ENCODE data around the gene CRB3. TPM values are rescaled to one million over a fixed set of nuclear protein-coding genes. Genes with fewer than 3 reads are reported as not detected.

CRB3 gene
- total and polyA plus RNA-seq, 8 donors, result 7.6 to 203 (median 49.0) TPM

- intact Hi-C loops (cut with DNase I; ENCODE audit: low total_unique reads), result no loop called here
- DNase-seq, result peak; percentile 53 to 61
- TF ChIP-seq POLR2A (IDR thresholded peaks at IDR 0.05) (no peak), EP300 (IDR thresholded peaks at IDR 0.05) (no peak), POLR2AphosphoS5 (IDR thresholded peaks at IDR 0.05) (no peak)
- TF ChIP-seq, protein P1, sequence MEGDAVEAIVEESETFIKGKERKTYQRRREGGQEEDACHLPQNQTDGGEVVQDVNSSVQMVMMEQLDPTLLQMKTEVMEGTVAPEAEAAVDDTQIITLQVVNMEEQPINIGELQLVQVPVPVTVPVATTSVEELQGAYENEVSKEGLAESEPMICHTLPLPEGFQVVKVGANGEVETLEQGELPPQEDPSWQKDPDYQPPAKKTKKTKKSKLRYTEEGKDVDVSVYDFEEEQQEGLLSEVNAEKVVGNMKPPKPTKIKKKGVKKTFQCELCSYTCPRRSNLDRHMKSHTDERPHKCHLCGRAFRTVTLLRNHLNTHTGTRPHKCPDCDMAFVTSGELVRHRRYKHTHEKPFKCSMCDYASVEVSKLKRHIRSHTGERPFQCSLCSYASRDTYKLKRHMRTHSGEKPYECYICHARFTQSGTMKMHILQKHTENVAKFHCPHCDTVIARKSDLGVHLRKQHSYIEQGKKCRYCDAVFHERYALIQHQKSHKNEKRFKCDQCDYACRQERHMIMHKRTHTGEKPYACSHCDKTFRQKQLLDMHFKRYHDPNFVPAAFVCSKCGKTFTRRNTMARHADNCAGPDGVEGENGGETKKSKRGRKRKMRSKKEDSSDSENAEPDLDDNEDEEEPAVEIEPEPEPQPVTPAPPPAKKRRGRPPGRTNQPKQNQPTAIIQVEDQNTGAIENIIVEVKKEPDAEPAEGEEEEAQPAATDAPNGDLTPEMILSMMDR (IDR thresholded peaks at IDR 0.05), result no peak
- Histone ChIP-seq H3K27me3 (peaks cover 0 to 20% (median 1%) of the 10 kb centered on the region in 3 donors), H3K4me1 (peaks cover 8 to 37% (median 23%) of the 10 kb centered on the region in 4 donors), H3K4me3 (peak overlapping the region; percentile 82 to 97 (median 86)), H3K27ac (peak overlapping the region; percentile 85 to 94 (median 91)), H3K9me3 (peaks cover 4 to 13% (median 11%) of the 10 kb centered on the region in 4 donors), H3K36me3 (peaks cover 7 to 37% (median 30%) of the 10 kb centered on the region in 4 donors)
- WGBS, 5 donors, result 18 to 44% (median 34%) methylated on average over 9 to 16 of the region's 16 CpGs
These were observed 5.3 kb upstream of the CRB3 start for GRCh38 chr19:6458695-6459261.

- Histone ChIP-seq H3K9me3 (peaks cover 0 to 6% (median 4%) of the 10 kb centered on the region in 4 donors), H3K27me3 (peaks cover 0 to 27% (median 8%) of the 10 kb centered on the region in 3 donors), H3K36me3 (peaks cover under 1 to 30% (median 23%) of the 10 kb centered on the region in 4 donors), H3K27ac (peak within 1 kb of the TSS; percentile 85 to 94 (median 91)), H3K4me1 (peaks cover 8 to 44% (median 26%) of the 10 kb centered on the region in 4 donors), H3K4me3 (peak within 1 kb of the TSS; percentile 82 to 97 (median 86))
- no peak for TF ChIP-seq POLR2A (IDR thresholded peaks at IDR 0.05)
- peak in 1 of 3 donors; percentile 46 for TF ChIP-seq POLR2AphosphoS5 (IDR thresholded peaks at IDR 0.05)
- TF ChIP-seq EP300 (IDR thresholded peaks at IDR 0.05), result no peak
- TF ChIP-seq, protein P1 (IDR thresholded peaks at IDR 0.05), result no peak
- peak; percentile 74 to 94 for DNase-seq
- WGBS, 5 donors, result 2 to 4% (median 3%) methylated on average over 31 to 70 of the region's 70 CpGs
- intact Hi-C loops (cut with DNase I; ENCODE audit: low total_unique reads), result no loop called here
These were observed 4.6 kb upstream of the CRB3 start, which contains the start of gene SLC25A23 for GRCh38 chr19:6459262-6460098. Gene SLC25A23 (minus strand): TSS chr19:6459792. CDS start chr19:6459628, 164 bp downstream.

DNA sequence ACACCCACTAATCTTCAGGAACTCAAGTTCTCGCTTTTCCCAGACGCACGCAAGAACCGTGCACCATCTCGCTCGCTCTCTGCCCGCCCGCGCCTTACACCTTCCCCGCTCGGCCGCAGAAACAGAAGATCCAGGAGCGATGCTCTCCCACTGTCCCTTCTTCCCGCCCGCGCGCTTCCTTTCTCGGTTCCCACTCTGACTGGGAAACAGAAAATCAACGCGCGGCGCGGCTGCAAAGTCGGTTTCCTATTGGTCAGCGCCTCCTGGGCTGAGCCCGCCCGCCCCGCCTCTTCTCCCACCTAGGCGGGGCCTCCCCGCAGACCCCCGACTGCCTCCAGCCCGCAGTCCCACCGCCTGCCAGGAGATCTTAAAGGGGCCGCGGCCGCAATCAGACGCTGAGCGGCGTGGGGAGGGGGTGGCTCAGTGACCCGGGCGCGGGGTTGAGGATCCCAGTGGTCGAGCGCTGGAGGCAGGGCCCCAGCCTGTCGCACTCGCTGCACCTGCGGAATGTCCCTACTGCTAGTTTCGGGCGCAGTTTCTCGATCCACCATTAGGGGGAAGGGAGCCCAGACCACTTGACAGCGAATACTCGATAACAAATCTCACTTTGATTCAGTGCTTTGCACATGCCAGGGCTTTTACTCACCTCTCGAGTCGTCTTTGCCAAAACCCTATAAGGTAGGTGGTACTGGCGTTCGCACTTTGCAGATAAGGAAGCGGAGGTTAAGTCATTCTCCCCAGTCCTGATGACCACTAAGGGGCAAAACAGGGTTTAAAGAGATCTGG lies 3.8 kb upstream of the CRB3 start:
- DNase-seq, result peak; percentile 97 to 99
- Histone ChIP-seq H3K4me3 (peak overlapping the region; percentile 82 to 97 (median 86)), H3K4me1 (peaks cover 10 to 48% (median 29%) of the 10 kb centered on the region in 4 donors), H3K9me3 (no peaks in the 10 kb centered on the region), H3K36me3 (peaks cover 0 to 22% (median 15%) of the 10 kb centered on the region in 4 donors), H3K27ac (peak overlapping the region; percentile 85 to 94 (median 91)), H3K27me3 (peaks cover 0 to 35% (median 13%) of the 10 kb centered on the region in 3 donors)
- TF ChIP-seq POLR2A (IDR thresholded peaks at IDR 0.05) (no peak), POLR2AphosphoS5 (IDR thresholded peaks at IDR 0.05) (peak; percentile 12 to 77 (median 29))
- TF ChIP-seq, protein P1 (IDR thresholded peaks at IDR 0.05), result peak in 5 of 7 experiments; percentile 50 to 84 (median 76)
- WGBS, 5 donors, result 0% methylated on average over 52 to 57 of the region's 57 CpGs
- intact Hi-C loops (cut with DNase I; ENCODE audit: low total_unique reads), result no loop called here

All from stomach (tissue), 9 donors.